Mucosa of gallbladder (tissue), 1 donor: Measurements from ENCODE around the gene MIF. TPM values are rescaled to one million over a fixed set of nuclear protein-coding genes. Genes with fewer than 3 reads are reported as not detected.
A peak's percentile ranks its signal among the peaks of the same experiment; 100 is the strongest.
"Not testable (repeated sequence)": the region's sequence is repeated elsewhere in the genome, so short reads cannot be mapped to it uniquely, and the experiment has no call there.

Source experiments
- DNase-seq: peaks from one replicate; pipeline ENCODE4 v3.0.0-alpha.2; 2020; ENCODE audit warnings: low spot score
- total RNA-seq: library from RNA; stranded (reverse); gene quantifications from one replicate; pipeline ENCODE4 v1.2.1, GENCODE V29; 2021
- donor health status: DM: no; HTN: no; CAD: no.

The MIF gene
- 668 TPM for total RNA-seq

- DNase-seq, result peak; percentile 97
Measured at GRCh38 chr22:23893945-23894709, at the start of gene MIF. Gene MIF (plus strand): TSS chr22:23894383. CDS start chr22:23894475, 92 bp downstream.

GRCh38 chr22:23844739-23845202, 49.4 kb upstream of the MIF start:
- DNase-seq, result no peak

- no peak for DNase-seq
Measured at GRCh38 chr22:23845265-23846080, 48.7 kb upstream of the MIF start.

- no peak for DNase-seq
Measured at GRCh38 chr22:23846081-23846469, 48.1 kb upstream of the MIF start.

- DNase-seq, result no peak
Measured at GRCh38 chr22:23847310-23847920, 46.8 kb upstream of the MIF start.

- DNase-seq, result no peak
Measured at GRCh38 chr22:23847991-23848864, 46.0 kb upstream of the MIF start.

GRCh38 chr22:23849009-23850006, 44.9 kb upstream of the MIF start:
- DNase-seq, result peak; percentile 86

- DNase-seq, result peak; percentile 62
Measured at GRCh38 chr22:23850136-23850611, 44.0 kb upstream of the MIF start.

GRCh38 chr22:23856721-23857605, 37.2 kb upstream of the MIF start:
- peak; percentile 32 for DNase-seq

GRCh38 chr22:23857606-23858483, 36.3 kb upstream of the MIF start, which contains the start of gene SLC2A11:
Gene SLC2A11 (plus strand): TSS chr22:23857875. CDS start chr22:23858000, 125 bp downstream.
- peak; percentile 98 for DNase-seq

GRCh38 chr22:23858484-23858815, 35.7 kb upstream of the MIF start:
- DNase-seq, result no peak

- DNase-seq, result no peak
Measured at GRCh38 chr22:23859201-23859600, 35.0 kb upstream of the MIF start.

GRCh38 chr22:23860187-23860586, 34.0 kb upstream of the MIF start:
- DNase-seq, result not testable (repeated sequence)

- no peak for DNase-seq
Measured at GRCh38 chr22:23862103-23862502, 32.1 kb upstream of the MIF start.

- DNase-seq, result not testable (repeated sequence)
Measured at GRCh38 chr22:23864499-23865154, 29.6 kb upstream of the MIF start.

- DNase-seq, result no peak
Measured at GRCh38 chr22:23868580-23868979, 25.6 kb upstream of the MIF start.

- DNase-seq, result no peak
Measured at GRCh38 chr22:23874871-23875270, 19.3 kb upstream of the MIF start.
